ENCODE measurements around the gene SPARC.

GRCh38 chr5:151622367-151623088 is 64.2 kb downstream of the SPARC start:
- TF ChIP-seq CTCF (IDR thresholded peaks at IDR 0.05) (no peak), POLR2A (IDR thresholded peaks at IDR 0.05) (no peak)
